ENCODE results near the gene YJU2.
"Not testable (repeated sequence)": the region's sequence is repeated elsewhere in the genome, so short reads cannot be mapped to it uniquely, and the experiment has no call there.

YJU2 gene

DNA sequence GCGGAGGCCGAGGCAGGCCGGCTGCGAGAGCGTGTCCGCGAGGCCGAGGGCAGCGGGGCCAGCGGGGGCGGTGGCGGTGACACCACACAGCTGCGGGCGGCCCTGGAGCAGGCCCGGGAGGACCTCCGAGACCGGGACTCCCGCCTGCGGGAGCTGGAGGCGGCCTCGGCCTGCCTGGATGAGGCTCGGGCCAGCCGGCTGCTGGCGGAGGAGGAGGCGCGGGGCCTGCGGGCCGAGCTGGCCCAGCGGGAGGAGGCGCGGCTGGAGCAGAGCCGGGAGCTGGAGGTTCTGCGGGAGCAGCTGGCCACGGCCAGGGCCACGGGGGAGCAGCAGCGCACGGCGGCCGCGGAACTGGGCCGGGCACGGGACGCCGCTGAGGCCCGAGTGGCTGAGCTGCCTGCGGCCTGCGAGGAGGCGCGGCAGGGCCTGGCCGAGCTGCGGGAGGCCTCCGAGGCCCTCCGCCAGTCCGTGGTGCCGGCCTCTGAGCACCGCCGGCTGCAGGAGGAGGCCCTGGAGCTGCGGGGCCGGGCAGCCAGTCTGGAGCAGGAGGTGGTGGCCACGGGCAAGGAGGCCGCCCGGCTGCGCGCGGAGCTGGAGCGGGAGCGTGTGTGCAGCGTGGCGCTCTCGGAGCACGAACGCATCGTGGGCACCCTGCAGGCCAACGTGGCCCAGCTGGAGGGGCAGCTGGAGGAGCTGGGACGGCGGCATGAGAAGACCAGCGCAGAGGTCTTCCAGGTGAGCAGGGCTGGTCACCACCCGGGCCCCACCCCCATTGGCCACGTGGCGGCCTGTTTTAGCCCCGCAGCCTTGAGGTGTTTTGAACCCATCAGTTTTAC lies 29.2 kb upstream of the YJU2 start:
- H3K4me3 Mint-ChIP-seq, result no peak overlapping the region
- no peak overlapping the region for H3K27ac Mint-ChIP-seq
- no peaks in the 10 kb centered on the region for H3K9me3 Mint-ChIP-seq
- ATAC-seq, result no peak
- H3K36me3 Mint-ChIP-seq, result no peaks in the 10 kb centered on the region
- H3K27me3 Mint-ChIP-seq, result peaks cover 20% of the 10 kb centered on the region
- H3K4me1 Mint-ChIP-seq, result peaks cover 23% of the 10 kb centered on the region

DNA sequence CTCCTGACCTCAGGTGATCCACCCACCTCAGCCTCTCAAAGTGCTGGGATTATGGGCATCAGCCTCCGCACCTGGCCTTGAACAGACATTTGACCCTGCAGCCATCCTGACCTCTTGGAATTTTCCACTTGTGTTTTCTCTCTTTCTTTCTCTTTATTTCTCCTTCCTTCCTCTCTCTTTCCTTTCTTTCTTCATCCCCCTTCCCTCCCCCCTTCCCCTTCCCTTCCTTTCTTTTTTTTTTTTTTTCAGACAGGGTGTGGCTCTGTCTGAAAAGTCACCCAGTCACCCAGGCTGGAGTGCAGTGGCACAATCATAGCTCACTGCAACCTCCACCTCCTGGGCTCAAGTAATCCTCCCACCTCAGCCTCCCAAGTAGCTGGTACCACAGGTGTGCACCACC lies 28.4 kb upstream of the YJU2 start:
- not testable (repeated sequence) for H3K4me3 Mint-ChIP-seq, H3K27ac Mint-ChIP-seq, H3K36me3 Mint-ChIP-seq, ATAC-seq, H3K9me3 Mint-ChIP-seq
- peaks cover 19% of the 10 kb centered on the region for H3K4me1 Mint-ChIP-seq
- peaks cover 11% of the 10 kb centered on the region for H3K27me3 Mint-ChIP-seq

DNA sequence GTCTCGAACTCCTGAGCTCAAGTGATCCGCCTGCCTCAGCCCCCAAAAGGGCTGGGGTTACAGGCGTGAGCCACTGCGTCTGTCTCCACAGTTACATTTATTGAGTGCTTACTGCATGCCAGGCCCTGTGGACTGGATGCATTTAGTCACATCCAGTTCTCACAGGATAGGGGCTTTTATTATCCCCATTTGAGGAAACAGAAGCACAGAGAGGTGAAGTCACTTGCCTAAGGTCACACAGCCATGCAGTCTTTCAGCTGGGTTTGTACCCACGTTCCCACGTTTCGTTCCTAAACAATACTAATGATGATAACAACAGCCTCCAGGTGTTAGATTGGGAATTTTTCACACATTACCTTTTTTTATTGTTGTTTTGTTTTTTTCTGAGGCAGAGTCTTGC lies 26.7 kb upstream of the YJU2 start:
- Mint-ChIP-seq H3K36me3 (no peaks in the 10 kb centered on the region), H3K4me3 (no peak overlapping the region), H3K27ac (no peak overlapping the region), H3K4me1 (peaks cover 6% of the 10 kb centered on the region), H3K27me3 (no peaks in the 10 kb centered on the region), H3K9me3 (no peaks in the 10 kb centered on the region)
- no peak for ATAC-seq

DNA sequence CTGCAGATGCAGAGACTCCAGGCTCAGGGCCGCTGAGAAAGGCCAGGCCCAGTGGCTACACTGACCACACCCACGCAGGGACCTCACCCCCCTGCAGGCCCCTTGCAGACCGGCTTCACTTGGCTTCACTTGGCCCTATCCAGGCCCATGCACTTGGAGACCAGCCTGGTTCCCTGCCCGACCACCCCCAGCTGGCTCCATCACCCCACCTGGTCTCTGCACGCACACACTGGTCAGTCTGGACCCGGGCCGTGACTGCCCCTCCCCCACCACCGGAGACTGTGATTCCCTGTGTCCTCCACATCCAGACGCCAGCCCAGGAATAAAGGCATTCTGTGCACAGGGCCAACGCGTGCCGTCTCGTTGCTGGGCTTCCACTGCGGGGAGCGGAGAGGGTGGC lies 22.4 kb upstream of the YJU2 start:
- H3K4me3 Mint-ChIP-seq, result no peak overlapping the region

DNA sequence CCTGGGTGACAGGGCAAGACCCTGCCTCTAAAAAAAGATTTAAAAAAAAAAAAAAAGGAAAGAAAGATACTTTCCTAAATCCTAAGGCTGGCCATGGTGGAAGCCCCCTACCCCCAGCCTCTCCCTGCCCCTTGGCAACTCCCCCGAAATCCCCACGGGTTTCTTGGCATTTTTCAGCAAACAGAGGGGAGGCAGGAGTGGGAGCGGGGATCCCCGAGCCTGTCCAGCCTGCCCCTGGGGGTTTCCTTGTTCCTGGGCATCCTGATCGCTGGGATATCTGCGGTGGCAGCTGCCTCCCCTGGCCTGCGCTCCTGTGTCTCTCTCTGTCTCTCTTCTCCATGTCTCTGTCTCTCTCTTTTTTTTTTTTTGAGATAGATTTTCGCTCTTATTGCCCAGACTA lies 21.0 kb upstream of the YJU2 start:
- Mint-ChIP-seq H3K36me3 (peaks cover 6% of the 10 kb centered on the region), H3K4me1 (peaks cover 14% of the 10 kb centered on the region), H3K9me3 (peaks cover 3% of the 10 kb centered on the region), H3K4me3 (no peak overlapping the region), H3K27ac (no peak overlapping the region), H3K27me3 (no peaks in the 10 kb centered on the region)
- no peak for ATAC-seq

More for the DNA sequence above, 22.4 kb upstream of the YJU2 start:
- no peak overlapping the region for H3K27ac Mint-ChIP-seq
- peaks cover 6% of the 10 kb centered on the region for H3K36me3 Mint-ChIP-seq
- peaks cover 3% of the 10 kb centered on the region for H3K9me3 Mint-ChIP-seq
- no peak for ATAC-seq
- no peaks in the 10 kb centered on the region for H3K27me3 Mint-ChIP-seq
- H3K4me1 Mint-ChIP-seq, result peaks cover 14% of the 10 kb centered on the region

DNA sequence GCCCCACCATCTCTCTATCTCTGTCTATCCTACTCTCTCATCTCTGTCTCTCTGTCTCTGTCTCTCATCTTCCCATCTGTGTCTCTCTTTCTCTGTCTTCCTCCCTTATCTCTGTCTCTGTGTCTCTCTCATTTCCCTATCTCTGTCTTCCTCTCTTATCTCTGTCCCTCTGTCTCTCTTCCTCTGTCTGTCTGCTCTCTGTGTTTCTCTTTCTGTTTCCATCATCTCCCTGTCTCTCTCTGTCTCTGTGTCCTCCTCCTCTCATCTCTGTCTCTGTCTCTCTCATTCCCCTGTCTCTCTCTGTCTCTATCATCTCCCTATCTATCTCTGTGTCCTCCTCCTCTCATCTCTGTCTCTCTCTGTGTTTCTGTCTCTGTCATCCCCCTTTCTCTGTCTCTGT lies 19.1 kb upstream of the YJU2 start:
- no peak for ATAC-seq
- H3K4me1 Mint-ChIP-seq, result peaks cover 10% of the 10 kb centered on the region
- H3K36me3 Mint-ChIP-seq, result peaks cover 6% of the 10 kb centered on the region
- peaks cover 3% of the 10 kb centered on the region for H3K9me3 Mint-ChIP-seq
- no peaks in the 10 kb centered on the region for H3K27me3 Mint-ChIP-seq
- H3K27ac Mint-ChIP-seq, result no peak overlapping the region
- H3K4me3 Mint-ChIP-seq, result no peak overlapping the region

DNA sequence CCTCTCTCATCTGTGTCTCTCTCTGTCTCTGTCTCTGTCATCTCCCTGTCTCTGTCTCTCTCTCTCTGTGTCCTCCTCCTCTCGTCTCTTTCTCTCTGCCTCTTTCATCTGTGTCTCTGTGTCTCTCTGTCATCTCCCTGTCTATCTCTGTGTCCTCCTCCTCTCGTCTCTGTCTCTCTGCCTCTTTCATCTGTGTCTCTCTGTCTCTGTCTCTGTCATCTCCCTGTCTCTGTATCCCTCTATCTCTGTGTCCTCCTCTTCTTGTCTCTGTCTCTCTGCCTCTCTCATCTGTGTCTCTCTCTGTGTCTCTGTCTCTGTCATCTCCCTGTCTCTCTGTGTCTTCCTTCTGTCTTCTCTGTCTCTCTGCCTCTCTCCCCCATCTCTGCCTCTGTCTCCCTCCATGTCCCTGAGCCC lies 18.1 kb upstream of the YJU2 start:
- peaks cover 3% of the 10 kb centered on the region for H3K9me3 Mint-ChIP-seq
- H3K4me3 Mint-ChIP-seq, result no peak overlapping the region
- peaks cover 16% of the 10 kb centered on the region for H3K4me1 Mint-ChIP-seq
- H3K27me3 Mint-ChIP-seq, result no peaks in the 10 kb centered on the region
- no peak overlapping the region for H3K27ac Mint-ChIP-seq
- H3K36me3 Mint-ChIP-seq, result peaks cover 14% of the 10 kb centered on the region
- no peak for ATAC-seq

DNA sequence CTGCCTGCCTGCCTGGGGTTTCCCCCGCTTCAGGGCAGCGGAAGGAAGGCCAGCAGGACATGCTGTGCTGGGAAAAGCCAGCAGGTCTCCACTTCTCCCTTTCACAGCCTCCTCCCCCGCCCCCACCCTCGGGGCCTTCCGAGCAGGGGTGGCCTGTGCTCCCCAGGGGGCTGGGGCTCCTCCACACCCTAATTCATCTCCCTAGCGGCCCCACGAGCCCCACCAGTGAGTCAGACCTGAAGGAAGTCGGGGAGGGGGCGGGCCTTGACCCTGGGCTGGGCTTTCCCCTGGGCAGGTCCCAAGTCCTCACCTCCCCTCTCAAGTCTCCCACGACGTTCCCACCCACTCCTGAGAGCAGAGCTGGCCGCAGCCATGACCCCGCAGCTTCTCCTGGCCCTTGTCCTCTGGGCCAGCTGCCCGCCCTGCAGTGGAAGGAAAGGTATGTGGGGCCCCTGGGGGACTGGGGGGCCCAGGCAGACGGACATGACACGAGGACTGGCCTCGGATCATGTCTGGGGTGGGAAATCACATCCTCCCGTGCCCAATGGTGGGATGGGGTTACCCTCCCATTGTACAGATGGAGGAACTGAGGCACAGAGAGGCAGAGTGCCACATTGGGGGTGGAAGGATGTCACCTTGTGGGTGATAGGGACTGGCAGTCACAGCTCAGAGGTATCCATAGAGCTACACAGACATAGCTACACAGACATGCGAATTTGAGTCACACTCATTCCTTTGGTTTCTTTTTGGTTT lies 17.5 kb upstream of the YJU2 start, which contains the start of gene EBI3:
EBI3 (plus strand) TSS at position 345 of the 753 bp plus-strand sequence; CDS start at position 373, 28 bp downstream.
- Mint-ChIP-seq H3K27ac (no peak within 1 kb of the TSS), H3K4me3 (no peak within 1 kb of the TSS), H3K9me3 (peaks cover 3% of the 10 kb centered on the region), H3K27me3 (no peaks in the 10 kb centered on the region), H3K4me1 (peaks cover 17% of the 10 kb centered on the region), H3K36me3 (peaks cover 20% of the 10 kb centered on the region)
- ATAC-seq, result peak; percentile 96

DNA sequence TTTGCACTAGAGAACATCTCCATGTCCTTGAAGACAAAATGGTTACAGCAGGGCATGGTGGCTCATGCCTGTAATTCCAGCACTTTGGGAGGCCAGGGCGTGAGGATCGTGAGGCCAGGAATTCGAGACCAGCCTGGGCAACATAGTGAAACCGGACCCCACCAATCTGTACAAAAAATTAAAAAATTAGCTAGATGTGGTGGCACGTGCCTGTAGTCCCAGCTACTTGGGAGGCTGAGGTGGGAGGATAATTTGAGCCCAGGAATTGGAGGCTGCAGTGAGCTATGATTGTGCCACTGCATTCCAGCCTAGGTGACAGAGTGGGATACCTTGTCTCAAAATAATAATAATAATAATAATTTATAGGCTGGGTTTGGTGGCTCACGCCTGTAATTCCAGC lies 16.6 kb upstream of the YJU2 start:
- not testable (repeated sequence) for H3K4me3 Mint-ChIP-seq, H3K27ac Mint-ChIP-seq, ATAC-seq, H3K9me3 Mint-ChIP-seq, H3K27me3 Mint-ChIP-seq
- peaks cover 27% of the 10 kb centered on the region for H3K36me3 Mint-ChIP-seq
- peaks cover 17% of the 10 kb centered on the region for H3K4me1 Mint-ChIP-seq

DNA sequence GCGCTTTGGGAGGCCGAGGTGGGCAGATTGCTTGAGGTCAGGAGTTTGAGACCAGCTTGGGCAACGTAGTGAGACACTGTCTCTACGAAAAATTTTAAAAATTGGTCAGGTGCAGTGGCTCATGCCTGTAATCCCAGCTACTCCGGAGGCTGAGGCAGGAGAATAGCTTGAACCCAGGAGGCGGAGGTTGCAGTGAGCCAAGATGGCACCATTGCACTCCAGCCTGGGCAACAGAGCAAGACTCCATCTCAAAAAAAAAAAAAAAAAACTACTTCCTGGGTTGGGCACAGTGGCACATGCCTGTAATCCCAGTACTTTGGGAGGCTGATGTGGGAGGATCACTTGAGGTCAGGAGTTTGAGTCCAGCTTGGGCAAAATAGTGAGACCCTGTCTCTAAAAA lies 15.4 kb upstream of the YJU2 start:
- H3K4me1 Mint-ChIP-seq, result peaks cover 12% of the 10 kb centered on the region
- H3K9me3 Mint-ChIP-seq, ATAC-seq, H3K27me3 Mint-ChIP-seq, H3K4me3 Mint-ChIP-seq, H3K27ac Mint-ChIP-seq: not testable (repeated sequence)
- peaks cover 28% of the 10 kb centered on the region for H3K36me3 Mint-ChIP-seq

DNA sequence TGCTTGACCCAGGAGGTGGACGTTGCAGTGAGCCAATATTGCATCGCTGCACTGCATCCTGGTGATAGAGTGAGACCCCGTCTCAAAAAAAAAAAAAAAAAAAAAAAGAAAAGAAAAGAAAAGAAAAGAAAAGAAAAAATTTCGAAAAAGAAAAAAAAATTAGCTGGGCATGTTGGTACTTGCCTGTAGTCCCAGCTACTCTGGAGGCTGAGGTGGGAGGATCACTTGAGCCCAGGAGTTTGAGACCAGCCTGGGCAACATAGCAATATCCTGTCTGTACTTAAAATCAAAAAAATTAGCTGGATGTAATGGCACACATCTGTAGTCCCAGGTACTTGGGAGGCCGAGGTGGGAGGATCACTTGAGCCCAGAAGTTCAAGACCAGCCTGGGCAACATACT lies 14.7 kb upstream of the YJU2 start:
- H3K27ac Mint-ChIP-seq, ATAC-seq, H3K9me3 Mint-ChIP-seq, H3K27me3 Mint-ChIP-seq, H3K4me3 Mint-ChIP-seq, H3K4me1 Mint-ChIP-seq: not testable (repeated sequence)
- H3K36me3 Mint-ChIP-seq, result peaks cover 33% of the 10 kb centered on the region

DNA sequence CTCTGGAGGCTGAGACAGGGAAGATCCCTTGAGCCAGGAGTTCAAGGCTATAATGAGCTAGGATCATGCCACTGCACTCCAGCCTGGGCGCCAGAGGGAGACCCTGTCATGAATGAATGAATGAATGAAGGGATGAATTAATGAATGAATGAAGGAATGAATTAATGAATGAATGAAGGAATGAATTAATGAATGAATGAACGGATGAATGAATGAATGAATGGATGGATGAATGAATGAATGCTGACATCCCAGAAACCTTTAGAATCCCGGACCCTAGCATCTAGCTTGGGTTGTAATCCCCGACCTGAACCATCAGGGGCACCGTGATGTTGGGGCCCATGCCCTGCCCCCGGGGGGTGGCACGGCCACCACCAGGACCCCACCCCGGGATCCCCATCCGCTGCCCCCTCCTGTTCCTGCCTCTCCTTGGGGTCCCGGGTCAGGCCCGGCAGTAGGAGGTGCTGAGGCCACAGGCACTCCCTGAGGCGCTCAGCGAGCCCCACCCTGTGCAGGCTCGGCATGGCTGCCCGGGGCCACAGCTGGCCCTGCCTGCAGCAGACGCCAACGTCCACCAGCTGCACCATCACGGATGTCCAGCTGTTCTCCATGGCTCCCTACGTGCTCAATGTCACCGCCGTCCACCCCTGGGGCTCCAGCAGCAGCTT lies 14.1 kb upstream of the YJU2 start:
- Mint-ChIP-seq H3K36me3 (peaks cover 35% of the 10 kb centered on the region), H3K4me3 (no peak overlapping the region), H3K9me3 (no peaks in the 10 kb centered on the region), H3K27me3 (no peaks in the 10 kb centered on the region), H3K27ac (no peak overlapping the region), H3K4me1 (peaks cover 9% of the 10 kb centered on the region)
- ATAC-seq, result no peak

DNA sequence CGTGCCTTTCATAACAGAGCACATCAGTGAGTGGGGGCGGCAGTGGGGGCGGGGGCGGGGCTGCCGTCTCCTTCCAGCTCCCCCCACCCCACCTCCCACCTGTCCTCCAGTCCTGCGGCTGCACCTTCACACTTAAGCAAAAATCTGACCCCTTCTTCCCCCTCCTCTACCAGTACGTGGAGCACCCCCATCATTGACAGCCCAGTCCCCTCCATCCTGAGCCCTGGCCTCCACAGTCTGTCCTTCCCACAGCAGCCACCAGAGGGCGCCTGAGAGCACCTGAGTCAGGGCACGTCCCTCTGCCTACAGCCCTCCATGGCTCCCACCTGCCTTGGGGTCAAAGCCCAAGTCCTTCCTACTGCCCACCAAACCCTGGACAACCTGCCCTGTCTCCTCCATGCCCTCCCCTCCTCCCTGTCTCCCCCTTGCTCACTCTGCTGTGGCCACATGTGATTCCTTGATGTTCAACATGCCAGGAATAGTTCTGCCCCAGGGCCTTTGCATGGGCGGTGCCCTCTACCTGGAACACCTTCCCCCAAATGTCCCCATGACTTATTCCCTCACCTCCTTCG lies 13.5 kb upstream of the YJU2 start:
- ATAC-seq, result no peak
- peaks cover 42% of the 10 kb centered on the region for H3K36me3 Mint-ChIP-seq
- peaks cover 9% of the 10 kb centered on the region for H3K4me1 Mint-ChIP-seq
- no peaks in the 10 kb centered on the region for H3K27me3 Mint-ChIP-seq
- H3K4me3 Mint-ChIP-seq, result no peak overlapping the region
- peak overlapping the region; percentile 8 for H3K27ac Mint-ChIP-seq
- no peaks in the 10 kb centered on the region for H3K9me3 Mint-ChIP-seq

DNA sequence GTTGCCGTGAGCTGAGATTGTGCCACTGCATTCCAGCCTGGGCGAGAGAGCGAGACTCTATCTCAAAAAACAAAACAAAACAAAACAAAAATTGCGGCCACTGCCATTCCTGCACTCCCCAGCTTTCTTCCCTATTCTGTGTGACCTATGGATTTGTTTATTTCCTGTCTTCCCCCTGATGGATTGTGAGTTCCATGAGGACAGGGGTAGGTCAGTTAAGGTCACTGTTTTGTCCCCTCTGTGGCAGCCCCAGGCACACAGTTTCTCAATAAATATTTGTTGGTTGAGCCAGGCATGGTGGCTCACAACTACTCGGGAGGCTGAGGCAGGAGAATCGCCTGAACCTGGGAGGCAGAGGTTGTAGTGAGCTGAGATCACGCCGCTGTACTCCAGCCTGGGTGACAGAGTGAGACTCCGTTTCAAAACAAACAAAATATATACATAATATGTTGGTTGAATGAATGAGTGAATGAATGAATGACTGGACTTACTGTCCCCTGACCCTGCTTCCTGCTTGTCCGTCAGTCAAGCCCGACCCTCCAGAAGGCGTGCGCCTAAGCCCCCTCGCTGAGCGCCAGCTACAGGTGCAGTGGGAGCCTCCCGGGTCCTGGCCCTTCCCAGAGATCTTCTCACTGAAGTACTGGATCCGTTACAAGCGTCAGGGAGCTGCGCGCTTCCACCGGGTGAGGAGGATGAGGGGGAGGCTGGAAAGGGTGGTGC lies 12.6 kb upstream of the YJU2 start:
- no peak for ATAC-seq
- H3K27ac Mint-ChIP-seq, result no peak overlapping the region
- no peaks in the 10 kb centered on the region for H3K9me3 Mint-ChIP-seq
- peaks cover 9% of the 10 kb centered on the region for H3K4me1 Mint-ChIP-seq
- peaks cover 48% of the 10 kb centered on the region for H3K36me3 Mint-ChIP-seq
- no peak overlapping the region for H3K4me3 Mint-ChIP-seq
- H3K27me3 Mint-ChIP-seq, result no peaks in the 10 kb centered on the region

DNA sequence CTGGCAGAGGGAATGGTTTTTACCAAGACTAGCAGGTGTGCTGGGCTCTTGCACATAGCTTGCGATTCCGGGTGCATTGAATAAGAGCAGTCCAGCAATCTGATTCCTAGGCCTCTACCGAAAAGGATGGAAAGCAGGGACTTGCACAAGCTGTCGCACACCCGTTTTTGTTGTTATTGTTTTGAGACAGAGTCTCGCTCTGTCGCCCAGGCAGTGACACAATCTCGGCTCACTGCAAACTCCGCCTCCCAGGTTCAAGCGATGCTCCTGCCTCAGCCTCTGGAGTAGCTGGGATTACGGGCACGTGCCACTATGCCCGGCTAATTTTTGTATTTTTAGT lies 12.0 kb upstream of the YJU2 start:
- peaks cover 9% of the 10 kb centered on the region for H3K4me1 Mint-ChIP-seq
- H3K9me3 Mint-ChIP-seq, result no peaks in the 10 kb centered on the region
- H3K27ac Mint-ChIP-seq, result no peak overlapping the region
- H3K27me3 Mint-ChIP-seq, result no peaks in the 10 kb centered on the region
- H3K4me3 Mint-ChIP-seq, result no peak overlapping the region
- no peak for ATAC-seq
- H3K36me3 Mint-ChIP-seq, result peaks cover 48% of the 10 kb centered on the region

All from stimulated activated memory B cell treated with anti-CD40 and anti-IgM and Interleukin-4, amounts not matched to agents 10 μg/mL and 1 μg/mL and 100 μg/mL, for 72 hours (primary cell).